ENCODE results near the gene ZNF133.
"Not testable (repeated sequence)": the region's sequence is repeated elsewhere in the genome, so short reads cannot be mapped to it uniquely, and the experiment has no call there.

The ZNF133 gene

GRCh38 chr20:18287915-18288748 lies at the start of gene ZNF133:
Gene ZNF133 (plus strand): TSS chr20:18288527. CDS start chr20:18305687, 17,160 bp downstream.
- in situ Hi-C loops (cut with HindIII; ENCODE audit: low sequenced_read_pairs) = loop anchor here (5.0 to 10.0 kb wide), 2 partner anchors 99 to 233 kb away; partner anchors contain the start of gene OVOL2

GRCh38 chr20:18240997-18241396 lies 47.3 kb upstream of the ZNF133 start:
- in situ Hi-C loops (cut with HindIII; ENCODE audit: low sequenced_read_pairs) = no loop called here

- in situ Hi-C loops (cut with HindIII; ENCODE audit: low sequenced_read_pairs) = no loop called here
Observed at GRCh38 chr20:18243802-18244201, 44.5 kb upstream of the ZNF133 start.

GRCh38 chr20:18248545-18248944 lies 39.8 kb upstream of the ZNF133 start:
- in situ Hi-C loops (cut with HindIII; ENCODE audit: low sequenced_read_pairs) = not testable (repeated sequence)

GRCh38 chr20:18250217-18250616 lies 38.1 kb upstream of the ZNF133 start:
- in situ Hi-C loops (cut with HindIII; ENCODE audit: low sequenced_read_pairs) = no loop called here

GRCh38 chr20:18252597-18253451 lies 35.5 kb upstream of the ZNF133 start:
- in situ Hi-C loops (cut with HindIII; ENCODE audit: low sequenced_read_pairs) = no loop called here

- in situ Hi-C loops (cut with HindIII; ENCODE audit: low sequenced_read_pairs) = no loop called here
Observed at GRCh38 chr20:18254615-18255014, 33.7 kb upstream of the ZNF133 start.

- in situ Hi-C loops (cut with HindIII; ENCODE audit: low sequenced_read_pairs) = no loop called here
Observed at GRCh38 chr20:18255526-18255925, 32.8 kb upstream of the ZNF133 start.

GRCh38 chr20:18256440-18257090 lies 31.8 kb upstream of the ZNF133 start:
- in situ Hi-C loops (cut with HindIII; ENCODE audit: low sequenced_read_pairs) = no loop called here

GRCh38 chr20:18258126-18258860 lies 30.0 kb upstream of the ZNF133 start:
- in situ Hi-C loops (cut with HindIII; ENCODE audit: low sequenced_read_pairs) = no loop called here

- in situ Hi-C loops (cut with HindIII; ENCODE audit: low sequenced_read_pairs) = no loop called here
Observed at GRCh38 chr20:18259730-18260129, 28.6 kb upstream of the ZNF133 start.

GRCh38 chr20:18263723-18264122 lies 24.6 kb upstream of the ZNF133 start:
- in situ Hi-C loops (cut with HindIII; ENCODE audit: low sequenced_read_pairs) = no loop called here

- in situ Hi-C loops (cut with HindIII; ENCODE audit: low sequenced_read_pairs) = no loop called here
Observed at GRCh38 chr20:18265441-18265840, 22.9 kb upstream of the ZNF133 start.

GRCh38 chr20:18266282-18266681 lies 22.0 kb upstream of the ZNF133 start:
- in situ Hi-C loops (cut with HindIII; ENCODE audit: low sequenced_read_pairs) = no loop called here

- in situ Hi-C loops (cut with HindIII; ENCODE audit: low sequenced_read_pairs) = no loop called here
Observed at GRCh38 chr20:18267815-18268214, 20.5 kb upstream of the ZNF133 start.

GRCh38 chr20:18271160-18271559 lies 17.2 kb upstream of the ZNF133 start:
- in situ Hi-C loops (cut with HindIII; ENCODE audit: low sequenced_read_pairs) = no loop called here

- in situ Hi-C loops (cut with HindIII; ENCODE audit: low sequenced_read_pairs) = no loop called here
Observed at GRCh38 chr20:18272451-18272850, 15.9 kb upstream of the ZNF133 start.

- in situ Hi-C loops (cut with HindIII; ENCODE audit: low sequenced_read_pairs) = no loop called here
Observed at GRCh38 chr20:18273738-18274137, 14.6 kb upstream of the ZNF133 start.

- in situ Hi-C loops (cut with HindIII; ENCODE audit: low sequenced_read_pairs) = loop anchor here (5.0 kb wide), 1 partner anchor 51 kb away; no protein-coding TSS in a partner anchor
Observed at GRCh38 chr20:18275960-18276359, 12.4 kb upstream of the ZNF133 start.

GRCh38 chr20:18276821-18277220 lies 11.5 kb upstream of the ZNF133 start:
- in situ Hi-C loops (cut with HindIII; ENCODE audit: low sequenced_read_pairs) = loop anchor here (5.0 kb wide), 1 partner anchor 50 kb away; no protein-coding TSS in a partner anchor

All from endothelial cell of hepatic sinusoid (primary cell).